ENCODE measurements around the gene CHORDC1. TPM values are rescaled to one million over a fixed set of nuclear protein-coding genes. Genes with fewer than 3 reads are reported as not detected.

The CHORDC1 gene
- total RNA-seq, 1 experiment from 2014 or later: 70.5 TPM

DNA sequence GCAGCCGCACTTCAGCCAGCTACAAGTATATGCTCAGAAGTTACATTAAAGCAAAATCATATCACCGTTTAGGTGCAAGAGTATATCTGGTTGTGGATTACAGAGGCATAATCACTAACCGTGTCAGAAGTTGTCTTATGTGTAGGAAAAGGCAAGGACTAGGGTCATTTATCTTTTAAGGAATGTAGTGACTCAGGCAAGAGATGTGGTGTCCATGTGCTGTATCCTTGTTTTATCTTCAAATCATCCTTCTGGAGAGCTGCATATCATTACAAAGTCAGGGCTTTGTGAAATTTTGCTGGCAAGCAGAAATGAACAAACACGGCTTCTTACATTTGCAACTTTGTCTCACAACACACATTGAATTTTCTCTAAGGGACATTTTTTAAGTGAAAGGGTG is 12.7 kb upstream of the CHORDC1 start:
- Histone ChIP-seq H4K20me1 (ENCODE audit: insufficient read depth) (no peaks in the 10 kb centered on the region), H3K9me2 (ENCODE audit: insufficient read depth) (no peaks in the 10 kb centered on the region), H3K27me3 (ENCODE audit: insufficient read depth, low read depth) (no peaks in the 10 kb centered on the region), H3K4me3 (no peak overlapping the region), H3K27ac (no peak overlapping the region), H3K9me3 (ENCODE audit: insufficient read depth, low read depth) (no peaks in the 10 kb centered on the region), H3K4me2 (no peak overlapping the region), H3K79me2 (ENCODE audit: low read depth) (no peaks in the 10 kb centered on the region), H3K36me3 (ENCODE audit: low read depth) (no peaks in the 10 kb centered on the region), H3F3A (ENCODE audit: insufficient read depth, low read depth) (no peaks in the 10 kb centered on the region), H2AFZ (no peak overlapping the region), H3K4me1 (replicated peaks; ENCODE audit: insufficient read depth) (no peaks in the 10 kb centered on the region)
- intact Hi-C loops (cut with micrococcal nuclease; ENCODE audit: unreplicated experiment): no loop called here
- no peak for DNase-seq
- CTCF ChIA-PET: no interaction called here
- TF ChIP-seq, protein P1, sequence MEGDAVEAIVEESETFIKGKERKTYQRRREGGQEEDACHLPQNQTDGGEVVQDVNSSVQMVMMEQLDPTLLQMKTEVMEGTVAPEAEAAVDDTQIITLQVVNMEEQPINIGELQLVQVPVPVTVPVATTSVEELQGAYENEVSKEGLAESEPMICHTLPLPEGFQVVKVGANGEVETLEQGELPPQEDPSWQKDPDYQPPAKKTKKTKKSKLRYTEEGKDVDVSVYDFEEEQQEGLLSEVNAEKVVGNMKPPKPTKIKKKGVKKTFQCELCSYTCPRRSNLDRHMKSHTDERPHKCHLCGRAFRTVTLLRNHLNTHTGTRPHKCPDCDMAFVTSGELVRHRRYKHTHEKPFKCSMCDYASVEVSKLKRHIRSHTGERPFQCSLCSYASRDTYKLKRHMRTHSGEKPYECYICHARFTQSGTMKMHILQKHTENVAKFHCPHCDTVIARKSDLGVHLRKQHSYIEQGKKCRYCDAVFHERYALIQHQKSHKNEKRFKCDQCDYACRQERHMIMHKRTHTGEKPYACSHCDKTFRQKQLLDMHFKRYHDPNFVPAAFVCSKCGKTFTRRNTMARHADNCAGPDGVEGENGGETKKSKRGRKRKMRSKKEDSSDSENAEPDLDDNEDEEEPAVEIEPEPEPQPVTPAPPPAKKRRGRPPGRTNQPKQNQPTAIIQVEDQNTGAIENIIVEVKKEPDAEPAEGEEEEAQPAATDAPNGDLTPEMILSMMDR (conservative IDR thresholded peaks at IDR 0.05): no peak
- no peak for TF ChIP-seq EZH2 (IDR thresholded peaks at IDR 0.05; ENCODE audit: low read depth)
- no TSS peak for BruUV-seq (replicated peaks)
- POLR2A ChIA-PET (ENCODE audit: unreplicated experiment): no interaction called here

GRCh38 chr11:90234977-90235376 is 12.1 kb upstream of the CHORDC1 start:
- intact Hi-C loops (cut with micrococcal nuclease; ENCODE audit: unreplicated experiment): no loop called here
- Histone ChIP-seq H4K20me1 (ENCODE audit: insufficient read depth) (no peaks in the 10 kb centered on the region), H2AFZ (no peak overlapping the region), H3K79me2 (ENCODE audit: low read depth) (no peaks in the 10 kb centered on the region), H3K27ac (no peak overlapping the region), H3F3A (ENCODE audit: insufficient read depth, low read depth) (no peaks in the 10 kb centered on the region), H3K9me3 (ENCODE audit: insufficient read depth, low read depth) (no peaks in the 10 kb centered on the region), H3K27me3 (ENCODE audit: insufficient read depth, low read depth) (no peaks in the 10 kb centered on the region), H3K36me3 (ENCODE audit: low read depth) (no peaks in the 10 kb centered on the region), H3K4me2 (no peak overlapping the region), H3K4me1 (replicated peaks; ENCODE audit: insufficient read depth) (no peaks in the 10 kb centered on the region), H3K4me3 (no peak overlapping the region), H3K9me2 (ENCODE audit: insufficient read depth) (no peaks in the 10 kb centered on the region)
- TF ChIP-seq EZH2 (IDR thresholded peaks at IDR 0.05; ENCODE audit: low read depth): no peak
- TF ChIP-seq, protein P1 (conservative IDR thresholded peaks at IDR 0.05): no peak
- ChIA-PET CTCF (no interaction called here), POLR2A (ENCODE audit: unreplicated experiment) (no interaction called here)
- DNase-seq: no peak
- no TSS peak for BruUV-seq (replicated peaks)

GRCh38 chr11:90229791-90230190 is 6.9 kb upstream of the CHORDC1 start:
- intact Hi-C loops (cut with micrococcal nuclease; ENCODE audit: unreplicated experiment): no loop called here
- H3K36me3 ChIP-seq (ENCODE audit: low read depth): no peaks in the 10 kb centered on the region

More at GRCh38 chr11:90229791-90230190, 6.9 kb upstream of the CHORDC1 start:
- POLR2A ChIA-PET (ENCODE audit: unreplicated experiment): no interaction called here
- Histone ChIP-seq H3K27me3 (ENCODE audit: insufficient read depth, low read depth) (no peaks in the 10 kb centered on the region), H3K9me2 (ENCODE audit: insufficient read depth) (no peaks in the 10 kb centered on the region), H3K4me2 (no peak overlapping the region), H3K27ac (no peak overlapping the region), H3K79me2 (ENCODE audit: low read depth) (no peaks in the 10 kb centered on the region), H3K4me1 (replicated peaks; ENCODE audit: insufficient read depth) (no peaks in the 10 kb centered on the region), H2AFZ (no peak overlapping the region), H4K20me1 (ENCODE audit: insufficient read depth) (no peaks in the 10 kb centered on the region), H3F3A (ENCODE audit: insufficient read depth, low read depth) (no peaks in the 10 kb centered on the region), H3K4me3 (no peak overlapping the region), H3K9me3 (ENCODE audit: insufficient read depth, low read depth) (no peaks in the 10 kb centered on the region; the same call in 1 of the 2 replicates)
- no peak for DNase-seq
- no TSS peak for BruUV-seq (replicated peaks)
- CTCF ChIA-PET: no interaction called here
- no peak for TF ChIP-seq EZH2 (IDR thresholded peaks at IDR 0.05; ENCODE audit: low read depth)
- TF ChIP-seq, protein P1 (conservative IDR thresholded peaks at IDR 0.05): no peak
